HG02571 (cell line): ENCODE results near the gene DUSP22.

ENCODE experiments used
- ATAC-seq: cut with Tn5 transposase; IDR thresholded peaks from one replicate; pipeline ENCODE4 v1.9.1; 2021; ENCODE audit warnings: mild to moderate bottlenecking, moderate library complexity; ENCODE audit not compliant: unreplicated experiment

DUSP22 gene

GRCh38 chr6:336159-337114 lies 44.1 kb downstream of the DUSP22 start:
- ATAC-seq, result no peak

- no peak for ATAC-seq
Measured at GRCh38 chr6:337805-338368, 45.6 kb downstream of the DUSP22 start.

- ATAC-seq, result no peak
Measured at GRCh38 chr6:338815-339262, 46.6 kb downstream of the DUSP22 start.

GRCh38 chr6:339480-339879 lies 47.2 kb downstream of the DUSP22 start:
- ATAC-seq, result no peak

GRCh38 chr6:340186-340955 lies 48.1 kb downstream of the DUSP22 start:
- ATAC-seq, result no peak

- ATAC-seq, result no peak
Measured at GRCh38 chr6:340991-341827, 48.9 kb downstream of the DUSP22 start.

- peak; percentile 43 for ATAC-seq
Measured at GRCh38 chr6:341914-342831, 49.9 kb downstream of the DUSP22 start.

GRCh38 chr6:342832-343179 lies 50.5 kb downstream of the DUSP22 start:
- ATAC-seq, result no peak

GRCh38 chr6:343226-343935 lies 51.1 kb downstream of the DUSP22 start:
- no peak for ATAC-seq

- no peak for ATAC-seq
Measured at GRCh38 chr6:343960-344815, 51.9 kb downstream of the DUSP22 start.

- ATAC-seq, result no peak
Measured at GRCh38 chr6:344816-345340, 52.6 kb downstream of the DUSP22 start.

GRCh38 chr6:345747-346385 lies 53.6 kb downstream of the DUSP22 start:
- ATAC-seq, result no peak

GRCh38 chr6:346386-347030 lies 54.2 kb downstream of the DUSP22 start:
- ATAC-seq, result no peak

- ATAC-seq, result peak; percentile 71
Measured at GRCh38 chr6:347232-347631, 54.9 kb downstream of the DUSP22 start.

- ATAC-seq, result no peak
Measured at GRCh38 chr6:347951-348859, 55.9 kb downstream of the DUSP22 start.

- ATAC-seq, result no peak
Measured at GRCh38 chr6:348860-349396, 56.6 kb downstream of the DUSP22 start.
